ENCODE measurements around the gene RBM23.

- no peak for TF ChIP-seq SIN3A (IDR thresholded peaks at IDR 0.05; ENCODE audit: borderline replicate concordance, low read depth, low read length)
- TF ChIP-seq CTCF (IDR thresholded peaks at IDR 0.05): no peak
- TF ChIP-seq USF1 (IDR thresholded peaks at IDR 0.05; ENCODE audit: borderline replicate concordance, low read depth): no peak
- TF ChIP-seq CHD2 (IDR thresholded peaks at IDR 0.05; ENCODE audit: low read length, partially characterized antibody): no peak
- TF ChIP-seq RFX5 (IDR thresholded peaks at IDR 0.05; ENCODE audit: low read length): no peak
- no peak for TF ChIP-seq FOSL2 (IDR thresholded peaks at IDR 0.05; ENCODE audit: borderline replicate concordance, low read depth)
- TF ChIP-seq RAD21 (IDR thresholded peaks at IDR 0.05; ENCODE audit: low read length): no peak
Observed at GRCh38 chr14:22845103-22845394, 73.9 kb downstream of the RBM23 start.
